GM23248 (cell line): Measurements from ENCODE around the gene ARSA.

Experiments
- EZH2 ChIP-seq: fragments of 200-600 bp; sonication (generic); IDR thresholded peaks from 2 replicates; pipeline ENCODE4 v1.6.1; 2018; ENCODE audit warnings: antibody characterized with exemption, mild to moderate bottlenecking; ENCODE audit not compliant: insufficient read depth, poor library complexity, severe bottlenecking
- EZH2phosphoT487 ChIP-seq: fragments of 200-600 bp; sonication (generic); IDR thresholded peaks from 2 replicates; pipeline ENCODE4 v1.6.1; 2018; ENCODE audit warnings: antibody characterized with exemption, moderate library complexity, mild to moderate bottlenecking, low read depth; ENCODE audit not compliant: insufficient read depth

DNA sequence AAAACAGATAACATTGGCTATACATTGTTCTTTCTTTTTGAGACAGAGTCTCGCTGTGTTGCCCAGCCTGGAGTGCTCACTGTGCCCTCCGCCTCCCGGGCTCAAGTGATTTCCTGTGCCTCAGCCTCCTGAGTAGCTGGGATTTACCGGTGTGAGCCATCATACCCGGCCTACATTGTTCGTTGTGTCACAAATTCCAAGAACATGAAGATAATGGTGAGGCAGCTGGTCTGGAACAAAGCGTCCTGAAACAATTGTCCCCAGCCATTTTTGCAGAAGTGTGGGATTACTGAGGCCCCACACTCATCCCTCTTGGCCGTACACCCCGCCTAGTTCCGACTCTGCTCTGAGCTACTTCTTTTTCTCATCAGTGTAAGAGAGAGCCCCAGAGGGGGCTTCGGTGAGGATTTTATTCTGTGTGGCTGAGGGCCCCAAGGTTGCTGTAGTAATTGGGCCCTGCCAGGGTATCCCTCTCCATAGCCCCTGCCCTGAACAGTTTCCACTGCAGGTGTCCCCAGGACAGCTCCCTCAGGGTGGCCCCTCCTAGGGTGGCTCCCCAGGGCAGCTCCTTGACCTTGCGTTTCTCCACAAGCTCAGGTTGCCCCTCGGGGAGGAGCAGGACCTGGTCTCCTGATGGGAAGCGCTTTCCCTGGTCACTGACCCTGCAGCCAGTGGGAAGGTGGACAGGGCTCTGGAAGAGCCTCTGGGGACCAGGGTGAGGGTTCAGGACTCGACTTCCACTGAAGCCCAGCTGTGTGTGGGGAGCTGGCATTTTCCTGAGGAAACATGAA lies 13.1 kb upstream of the ARSA start:
- TF ChIP-seq EZH2: no peak
- TF ChIP-seq EZH2phosphoT487: no peak
